HepG2 (cell line): ENCODE measurements around the gene ZFYVE28. TPM values are rescaled to one million over a fixed set of nuclear protein-coding genes. Genes with fewer than 3 reads are reported as not detected.

Experiments used
- ARID2 ChIP-seq: sonication (generic); formaldehyde crosslinking; IDR thresholded peaks from 2 replicates; pipeline ENCODE4 v1.8.1; 2022; ENCODE audit warnings: mild to moderate bottlenecking, missing genetic modification reagents, borderline replicate concordance
- FOXM1 ChIP-seq: sonication (generic); formaldehyde crosslinking; IDR thresholded peaks from 2 replicates; pipeline ENCODE4 v1.5.0; 2020; ENCODE audit warnings: missing genetic modification reagents
- NCOA2 ChIP-seq: sonication (generic); formaldehyde crosslinking; IDR thresholded peaks from 2 replicates; pipeline ENCODE4 v1.8.0; 2022; ENCODE audit warnings: inconsistent platforms
- PAF1 ChIP-seq: IDR thresholded peaks from 2 replicates; pipeline ENCODE4 v1.6.1; 2016; ENCODE audit warnings: missing genetic modification reagents, missing compliant biosample characterization
- RARG ChIP-seq: sonication (generic); formaldehyde crosslinking; IDR thresholded peaks from 2 replicates; pipeline ENCODE4 v1.4.0; 2020; ENCODE audit warnings: low read depth, mild to moderate bottlenecking, missing genetic modification reagents
- RCOR2 ChIP-seq: IDR thresholded peaks from 2 replicates; pipeline ENCODE4 v1.6.1; 2016; ENCODE audit warnings: missing biosample characterization, missing genetic modification reagents
- RORA ChIP-seq: sonication (generic); formaldehyde crosslinking; IDR thresholded peaks from 2 replicates; pipeline ENCODE4 v1.5.0; 2020; ENCODE audit warnings: mild to moderate bottlenecking, missing genetic modification reagents, moderate library complexity
- SUZ12 ChIP-seq: fragments of 150-350 bp; IDR thresholded peaks from 2 replicates; pipeline ENCODE4 v1.6.1; 2014; ENCODE audit warnings: low read depth, low read length
- TBX2 ChIP-seq: sonication (generic); formaldehyde crosslinking; IDR thresholded peaks from 2 replicates; pipeline ENCODE4 v1.5.0; 2020; ENCODE audit warnings: missing genetic modification reagents, mild to moderate bottlenecking, borderline replicate concordance
- THRA ChIP-seq: sonication (generic); formaldehyde crosslinking; IDR thresholded peaks from 2 replicates; pipeline ENCODE4 v1.4.0; 2020; ENCODE audit warnings: missing genetic modification reagents, borderline replicate concordance
- ZFP41 ChIP-seq: sonication (generic); formaldehyde crosslinking; IDR thresholded peaks from 2 replicates; pipeline ENCODE4 v1.4.0; 2020; ENCODE audit warnings: mild to moderate bottlenecking, missing genetic modification reagents, borderline replicate concordance
- ZNF121 ChIP-seq: sonication (generic); formaldehyde crosslinking; IDR thresholded peaks from 2 replicates; pipeline ENCODE4 v1.5.0; 2020; ENCODE audit warnings: mild to moderate bottlenecking, missing genetic modification reagents
- ZNF280B ChIP-seq: sonication (generic); formaldehyde crosslinking; IDR thresholded peaks from 2 replicates; pipeline ENCODE4 v1.5.0; 2020; ENCODE audit warnings: missing genetic modification reagents, mild to moderate bottlenecking, borderline replicate concordance
- ZNF281 ChIP-seq: sonication (generic); formaldehyde crosslinking; IDR thresholded peaks from 2 replicates; pipeline ENCODE4 v1.4.0; 2020; ENCODE audit warnings: missing genetic modification reagents, borderline replicate concordance
- ZNF503 ChIP-seq: sonication (generic); formaldehyde crosslinking; IDR thresholded peaks from 2 replicates; pipeline ENCODE4 v1.4.0; 2020; ENCODE audit warnings: missing genetic modification reagents
- ZNF816 ChIP-seq: sonication (generic); formaldehyde crosslinking; IDR thresholded peaks from 2 replicates; pipeline ENCODE4 v1.8.0; 2022; ENCODE audit warnings: missing genetic modification reagents, mild to moderate bottlenecking, borderline replicate concordance
- ZSCAN9 ChIP-seq: IDR thresholded peaks from 2 replicates; pipeline ENCODE4 v1.6.1; 2016; ENCODE audit warnings: borderline replicate concordance
- polyA plus RNA-seq, 8 experiments: library from polyadenylated mRNA; depleted of rRNA in 3 of 8; stranded (reverse) in 7 of 8; unstranded in 1 of 8; fragments of >200 nt; fragmentation: Illumina TruSeq in 4 of 8; extraction: Trizol in 4 of 8; gene quantifications; 2 replicates each; pipeline versions ENCODE4 v1.2.1 to v1.2.3, GENCODE V29; 2011 to 2016; ENCODE audit warnings: low read depth in 4 of 8, missing spikeins in 1 of 8, mixed read lengths in 1 of 8; ENCODE audit not compliant: insufficient read depth in 1 of 8
- total RNA-seq, 5 experiments: library from RNA; depleted of rRNA; stranded (reverse); fragments of >200 nt; fragmentation: Illumina TruSeq; extraction: Trizol; gene quantifications; 2 replicates each; pipeline ENCODE4 v1.2.3, GENCODE V29; 2016; ENCODE audit warnings: low read depth in 1 of 5

The ZFYVE28 gene
- total and polyA plus RNA-seq, 2 of the 13 experiments (the other 11 are each of a cell fraction or from before 2014, with no cell fraction given): 0.12 to 0.22 TPM

GRCh38 chr4:2241410-2242353 is 176.8 kb downstream of the ZFYVE28 start, which contains the start of the genes HAUS3 and POLN (continued):
- no peak for TF ChIP-seq THRA (CRISPR knock-in tag)
- TF ChIP-seq TBX2 (CRISPR knock-in tag): peak; percentile 87
- TF ChIP-seq SUZ12: peak; percentile 47
- TF ChIP-seq ZNF816 (CRISPR knock-in tag): no peak
- TF ChIP-seq ZFP41 (CRISPR knock-in tag): no peak
- no peak for TF ChIP-seq FOXM1 (CRISPR knock-in tag)
- TF ChIP-seq ZNF281 (CRISPR knock-in tag): 0 out of 2 replicates have a peak, but pooled peaks have one; percentile 50
- TF ChIP-seq PAF1 (CRISPR knock-in tag): no peak
- TF ChIP-seq ZNF280B (CRISPR knock-in tag): peak; percentile 64; the same call in 1 of the 2 replicates
- no peak for TF ChIP-seq ARID2 (CRISPR knock-in tag)
- TF ChIP-seq RORA (CRISPR knock-in tag): no peak
- no peak for TF ChIP-seq RCOR2
- TF ChIP-seq RARG (CRISPR knock-in tag): no peak
- 0 out of 2 replicates have a peak, but pooled peaks have one; percentile 23 for TF ChIP-seq NCOA2
- TF ChIP-seq ZSCAN9 (CRISPR knock-in tag): peak; percentile 20; the same call in 1 of the 2 replicates
- TF ChIP-seq ZNF121 (CRISPR knock-in tag): no peak
- no peak for TF ChIP-seq ZNF503 (CRISPR knock-in tag)
